ENCODE measurements around the gene SLC2A9.

Gene SLC2A9

DNA sequence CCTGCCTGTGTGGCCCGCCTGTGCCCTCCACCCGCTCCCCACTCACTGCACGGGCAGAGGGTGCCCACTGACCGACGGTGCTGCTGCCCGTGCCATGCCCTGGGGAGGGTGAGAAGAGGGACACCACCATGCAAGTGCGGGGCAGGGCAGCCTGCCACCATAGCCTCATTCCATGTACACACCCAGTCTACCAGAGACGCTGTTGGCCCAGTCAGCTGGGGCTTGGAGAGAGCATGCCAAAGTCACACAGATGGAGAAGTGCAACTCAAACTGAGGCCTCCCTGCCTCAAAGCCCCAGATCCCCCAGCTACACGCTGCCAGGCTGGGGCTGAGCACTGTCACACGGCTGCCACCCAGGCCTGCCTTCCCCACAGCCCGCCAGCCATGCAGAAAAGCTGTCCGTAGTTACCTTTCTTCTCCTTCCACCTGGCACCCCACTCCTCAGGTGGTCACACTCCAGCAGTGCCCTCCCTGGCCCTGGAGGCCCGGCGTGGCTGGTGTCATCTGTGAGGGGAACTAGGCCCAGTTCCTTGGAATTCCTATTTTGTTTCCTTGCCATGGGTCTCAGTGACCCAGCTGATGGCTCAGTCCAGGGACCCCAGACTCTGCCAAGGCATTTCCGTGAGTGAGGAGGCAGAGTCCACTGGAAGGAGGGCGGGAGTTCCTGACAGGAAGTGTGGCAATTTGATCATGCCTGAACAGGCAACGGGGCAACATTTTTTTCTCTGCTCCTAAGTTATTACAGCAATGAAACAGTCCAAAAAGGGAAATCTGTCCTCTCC lies at the start of gene SLC2A9:
Gene SLC2A9, minus strand, starts transcription at position 627 of the 782 bp plus-strand sequence. Its CDS starts 68 bp downstream, at position 559.
- DNase-seq, result no peak

DNA sequence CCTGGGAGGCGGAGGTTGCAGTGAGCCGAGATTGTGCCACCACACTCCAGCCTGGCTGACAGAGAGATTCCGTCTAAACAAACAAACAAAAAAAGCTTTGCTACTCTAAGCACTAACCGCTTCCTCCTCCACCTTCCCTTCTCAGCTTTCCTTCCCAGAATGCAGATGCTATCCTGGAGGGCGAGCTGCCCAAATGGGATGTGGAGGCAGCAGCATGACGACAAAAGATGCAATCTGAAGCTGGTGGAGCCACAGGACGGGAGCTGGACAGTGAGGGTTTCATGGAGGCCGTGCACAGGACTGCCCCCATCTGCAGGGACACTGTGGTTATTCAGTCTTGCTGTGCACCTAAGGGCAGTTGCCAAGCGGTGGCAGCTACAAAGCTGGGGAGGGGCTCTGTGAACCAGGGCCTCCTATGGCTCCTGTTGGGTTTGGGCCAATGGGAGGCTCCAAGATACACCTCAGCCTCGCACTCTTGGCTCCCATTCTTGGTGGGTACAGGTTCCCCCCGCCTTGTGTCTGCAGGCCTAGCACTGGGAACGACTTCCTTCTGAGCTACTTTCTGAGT lies 47.9 kb upstream of the SLC2A9 start:
- DNase-seq, result no peak

DNA sequence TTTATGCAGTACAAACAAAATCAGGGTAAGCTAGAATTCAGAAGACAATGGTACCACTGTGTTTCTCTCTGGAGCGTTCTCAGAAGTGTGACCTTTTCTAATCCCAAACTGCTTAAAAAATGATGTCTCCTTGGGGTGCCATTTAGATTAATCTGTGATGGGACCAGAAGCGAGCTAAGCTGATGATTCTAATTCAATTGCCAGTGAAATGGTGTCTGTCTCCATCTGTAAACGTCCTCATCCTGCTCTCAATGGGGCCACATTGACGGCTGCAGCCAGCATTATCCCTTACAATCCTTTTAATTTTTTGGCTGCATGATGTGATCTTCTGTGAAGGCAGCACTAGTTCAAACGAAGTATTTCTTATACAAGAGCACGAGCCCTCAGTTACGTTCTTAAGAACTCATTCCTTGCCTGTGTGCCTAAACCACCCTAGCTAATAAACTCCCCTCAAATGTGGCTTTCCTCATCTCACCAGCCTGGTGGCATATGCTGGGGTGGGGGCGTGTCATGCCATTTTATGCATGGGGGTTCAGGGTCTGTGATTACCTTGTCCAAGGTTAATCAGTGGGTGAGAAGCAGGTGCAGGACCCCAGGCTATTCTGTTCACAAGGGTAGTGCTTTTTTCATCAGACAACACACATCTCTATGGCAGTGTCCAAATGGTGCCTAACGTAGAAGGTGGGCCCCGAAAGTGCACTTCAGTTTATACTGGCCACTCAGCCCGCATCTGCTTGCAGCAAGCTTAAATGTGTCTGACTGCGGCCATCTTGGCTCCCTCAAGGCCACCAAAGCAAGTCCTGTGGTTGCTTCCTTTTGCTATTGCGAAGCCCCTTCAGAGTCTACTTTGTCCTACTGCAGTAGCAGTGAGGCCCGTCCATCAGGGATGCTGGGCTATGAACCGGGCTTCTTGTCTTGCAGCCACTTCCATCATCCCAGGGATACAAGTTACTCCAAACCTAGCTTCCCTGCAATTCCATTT lies 45.7 kb upstream of the SLC2A9 start:
- DNase-seq, result no peak

DNA sequence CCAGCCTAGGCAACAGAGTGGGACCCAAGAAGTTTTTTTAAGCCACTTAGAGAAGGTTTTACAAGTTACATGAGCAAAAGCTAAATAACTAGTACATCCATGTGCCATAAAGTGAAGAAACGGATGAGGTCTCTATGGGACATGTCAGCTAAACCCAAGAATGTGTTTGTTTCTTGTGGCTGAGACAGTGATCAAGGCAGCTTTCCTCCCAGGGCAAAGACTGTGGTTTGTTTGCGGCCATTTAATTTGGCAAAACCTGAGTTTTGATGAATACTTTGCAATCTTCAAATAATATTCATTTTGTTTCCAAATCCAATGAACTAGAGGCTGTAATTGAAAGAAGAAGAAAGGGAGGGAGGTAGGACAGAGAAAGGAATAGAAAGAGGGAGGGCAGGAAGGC lies 44.9 kb upstream of the SLC2A9 start:
- DNase-seq, result no peak

DNA sequence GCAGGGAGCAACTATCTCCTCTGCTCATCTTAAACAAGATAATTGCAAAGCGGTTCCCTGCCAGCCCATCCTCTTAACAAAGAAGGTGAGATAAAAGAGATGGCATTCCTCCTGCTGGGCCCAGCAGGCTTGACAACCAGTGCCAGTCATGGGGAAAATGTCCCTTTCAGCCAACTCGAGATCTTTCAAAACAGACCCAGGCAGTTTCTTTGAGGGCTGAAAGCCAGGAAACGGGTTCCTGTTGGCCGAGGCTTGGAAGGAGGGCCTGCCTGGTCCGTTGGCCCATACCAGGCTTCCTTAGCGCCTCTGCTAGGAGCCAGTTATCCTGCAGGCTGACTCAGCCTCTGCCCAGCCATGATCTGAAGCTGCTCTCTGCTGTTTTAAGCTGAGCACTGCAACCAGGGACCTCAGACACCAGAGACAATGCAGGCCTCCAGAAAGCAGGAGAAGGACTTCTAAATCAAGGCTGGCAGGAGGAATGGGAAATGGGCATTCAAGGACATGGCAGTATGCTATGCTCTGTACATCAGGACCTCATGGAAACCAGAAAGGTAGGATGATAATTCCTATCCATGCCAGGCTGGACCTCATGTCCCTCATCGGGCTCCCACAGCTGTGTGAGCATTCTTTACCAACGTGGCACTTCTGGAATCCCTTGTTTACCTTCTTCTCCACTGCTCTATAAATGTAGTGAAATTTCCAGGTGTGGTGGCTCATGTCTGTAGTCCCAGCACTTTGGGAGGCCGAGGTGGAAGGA lies 42.4 kb upstream of the SLC2A9 start:
- no peak for DNase-seq

DNA sequence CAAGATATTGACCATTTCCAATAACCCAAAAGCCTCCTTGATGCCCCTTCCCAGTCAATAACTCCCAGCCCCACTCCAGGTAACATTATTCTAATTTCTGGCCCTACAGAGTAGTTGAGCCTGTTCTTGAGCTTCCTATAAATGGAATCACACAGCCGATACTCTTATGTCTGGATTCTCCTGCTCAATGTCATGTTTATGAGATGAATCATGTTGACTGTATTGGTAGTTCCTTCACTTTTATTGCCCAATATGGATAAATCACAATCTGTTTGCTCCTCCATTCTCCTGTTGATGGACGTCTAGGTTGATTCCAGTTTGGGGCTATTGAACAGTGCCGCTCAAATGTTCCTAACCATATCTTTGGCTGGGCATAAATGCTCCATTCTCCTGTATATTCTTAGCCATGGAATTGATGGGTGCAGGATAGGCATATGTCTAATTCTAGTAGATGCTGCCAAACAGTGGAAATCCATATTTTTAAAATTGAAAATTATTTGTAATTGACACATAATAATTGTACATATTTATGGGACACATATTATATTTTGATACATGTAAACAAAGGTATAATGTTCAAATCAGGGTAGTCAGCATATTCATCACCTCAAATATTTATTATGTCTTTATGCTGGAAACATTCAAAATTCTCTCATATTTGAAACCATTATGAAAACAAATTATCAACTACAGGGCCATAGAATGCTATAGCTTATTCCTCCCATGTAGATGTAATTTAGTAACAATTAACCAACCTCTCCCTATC lies 40.5 kb upstream of the SLC2A9 start:
- no peak for DNase-seq

DNA sequence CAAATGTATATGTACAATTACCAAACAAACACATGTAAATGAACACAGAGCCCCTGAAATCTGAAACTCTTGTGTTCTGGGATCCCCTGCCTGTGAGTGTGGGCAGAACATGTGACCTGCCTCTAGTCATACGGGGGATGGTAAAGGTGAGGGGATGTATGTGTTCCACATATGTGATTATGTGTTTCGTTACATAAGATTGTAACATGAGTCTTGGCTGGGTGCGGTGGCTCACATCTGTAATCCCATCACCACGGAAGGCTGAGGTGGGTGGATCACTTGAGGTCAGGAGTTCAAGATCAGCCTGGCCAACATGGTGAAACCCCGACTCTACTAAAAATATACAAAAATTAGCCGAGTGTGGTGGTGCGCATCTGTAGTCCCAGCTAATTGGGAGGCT lies 37.1 kb upstream of the SLC2A9 start:
- no peak for DNase-seq

DNA sequence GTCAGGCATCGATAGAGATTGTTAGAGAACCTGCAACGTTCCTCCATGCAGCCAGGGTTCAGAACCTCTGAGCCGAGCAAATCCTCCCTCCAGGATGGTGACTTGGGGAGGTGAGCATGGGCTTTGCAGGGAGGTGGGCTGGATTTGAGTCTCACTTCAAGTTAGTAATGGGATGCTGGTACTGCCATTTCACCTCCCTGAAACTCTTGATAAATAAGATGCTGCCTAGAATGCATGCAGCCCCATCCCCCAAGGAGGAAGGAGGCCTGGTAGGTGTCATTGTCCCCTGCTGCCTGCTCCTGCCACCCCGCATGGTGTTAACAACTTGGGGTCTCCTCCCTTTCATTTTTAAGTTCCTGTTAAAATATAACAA lies 35.7 kb upstream of the SLC2A9 start:
- no peak for DNase-seq

DNA sequence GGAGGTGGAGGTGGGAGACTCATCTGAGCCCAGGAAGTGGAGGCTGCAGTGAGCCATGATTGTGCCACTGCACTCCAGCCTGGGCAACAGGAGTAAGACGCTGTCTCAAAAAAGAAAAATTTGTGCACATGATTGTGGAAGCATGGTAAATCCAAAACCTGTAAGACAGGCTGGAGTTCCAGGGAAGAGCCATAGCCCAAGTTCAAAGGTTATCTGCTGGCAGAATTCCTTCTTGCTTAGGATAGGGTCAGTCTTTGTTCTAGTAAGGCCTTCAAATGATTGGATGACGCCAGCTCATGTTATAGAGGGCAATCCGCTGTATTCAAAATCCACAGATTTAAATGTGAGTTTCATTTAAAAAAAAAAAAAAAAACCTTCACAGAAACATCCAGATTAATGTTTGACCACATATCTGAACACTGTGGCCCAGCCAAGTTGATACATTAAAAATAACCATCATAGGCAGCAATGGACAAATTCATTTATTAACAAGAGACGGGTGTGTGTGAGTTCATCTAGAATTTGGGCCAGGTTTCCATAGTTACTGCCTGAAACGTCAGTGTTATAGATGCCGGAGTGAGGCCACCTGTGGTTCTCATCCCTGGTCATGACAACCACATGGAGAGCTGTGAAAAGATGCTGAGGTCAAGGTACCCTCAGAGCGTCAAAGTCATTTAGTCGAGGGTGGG lies 35.2 kb upstream of the SLC2A9 start:
- no peak for DNase-seq

DNA sequence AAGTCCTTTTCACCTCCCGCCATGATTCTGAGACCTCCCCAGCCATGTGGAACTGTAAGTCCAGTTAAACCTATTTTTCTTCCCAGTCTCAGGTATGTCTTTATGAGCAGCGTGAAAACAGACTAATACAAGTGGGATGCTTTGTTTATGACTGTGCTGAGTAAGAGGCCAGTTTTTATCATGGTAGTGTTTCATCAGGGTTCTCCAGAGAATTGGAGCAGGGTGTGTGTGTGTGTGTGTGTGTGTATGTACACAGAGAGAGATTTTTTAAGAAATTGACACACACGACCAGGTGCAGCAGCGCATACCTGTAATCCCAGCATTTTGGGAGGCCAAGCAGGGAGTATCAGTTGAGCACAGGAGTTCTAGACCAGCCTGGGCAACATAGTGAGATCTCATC lies 34.6 kb upstream of the SLC2A9 start:
- no peak for DNase-seq

DNA sequence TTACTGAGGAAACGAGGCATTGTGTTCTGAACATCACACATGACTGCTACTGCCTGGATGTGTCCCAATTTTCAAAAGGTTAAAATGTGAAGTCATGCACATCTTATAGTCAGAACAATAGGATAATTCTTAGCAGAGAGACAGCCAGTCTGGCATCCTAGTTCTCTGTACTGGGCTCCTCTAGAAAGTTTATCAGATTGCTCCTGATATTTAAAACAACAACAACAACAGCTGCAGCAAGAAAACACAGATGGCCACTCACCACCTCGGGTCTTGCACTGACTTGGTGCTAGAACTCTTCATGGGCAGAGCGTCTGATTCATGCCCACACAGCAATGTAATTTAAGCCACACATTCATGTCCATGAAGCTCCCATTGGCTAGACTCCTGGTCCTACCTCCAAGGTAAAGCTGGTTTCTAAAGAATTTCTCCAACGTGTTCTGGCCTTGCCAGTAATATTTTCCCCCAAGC lies 33.3 kb upstream of the SLC2A9 start:
- DNase-seq, result no peak

DNA sequence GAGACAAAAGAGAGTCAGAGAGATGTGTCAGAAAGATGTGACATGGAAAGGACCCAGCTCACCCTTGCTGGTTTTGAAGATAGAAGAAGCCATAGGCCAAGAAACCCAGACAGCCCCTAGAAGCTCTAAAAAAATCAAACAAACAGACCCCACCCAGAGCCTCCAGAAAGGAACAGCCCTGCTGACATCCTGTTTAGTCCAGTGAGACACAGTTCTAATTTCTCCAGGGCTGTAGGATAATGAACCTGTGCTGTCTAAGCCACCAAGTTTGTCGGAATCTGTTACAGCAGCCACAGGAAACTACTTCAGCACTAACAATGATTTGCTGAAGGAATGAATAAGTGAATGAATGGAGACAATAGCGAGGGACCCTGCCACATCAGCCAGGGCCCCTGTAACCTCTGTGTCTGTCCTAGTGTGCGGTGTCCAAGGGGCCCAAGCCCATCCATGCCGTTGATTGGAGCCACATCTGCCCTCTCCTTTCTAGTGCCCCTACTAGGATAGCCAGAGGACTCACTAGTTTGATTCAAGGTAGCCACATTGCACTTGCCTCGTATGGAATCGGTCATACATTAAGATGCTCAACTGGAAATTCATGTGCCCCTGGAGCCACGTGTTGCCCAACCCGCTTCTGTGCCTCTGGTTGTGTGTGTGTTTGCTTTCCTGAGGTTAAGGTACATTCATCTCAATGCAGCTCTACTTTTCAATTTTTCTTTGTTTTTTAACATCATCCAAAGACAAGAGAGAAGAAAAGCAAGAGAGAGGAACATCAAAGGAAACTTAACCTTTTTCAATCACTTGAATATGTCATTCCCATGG lies 32.5 kb upstream of the SLC2A9 start:
- no peak for DNase-seq

DNA sequence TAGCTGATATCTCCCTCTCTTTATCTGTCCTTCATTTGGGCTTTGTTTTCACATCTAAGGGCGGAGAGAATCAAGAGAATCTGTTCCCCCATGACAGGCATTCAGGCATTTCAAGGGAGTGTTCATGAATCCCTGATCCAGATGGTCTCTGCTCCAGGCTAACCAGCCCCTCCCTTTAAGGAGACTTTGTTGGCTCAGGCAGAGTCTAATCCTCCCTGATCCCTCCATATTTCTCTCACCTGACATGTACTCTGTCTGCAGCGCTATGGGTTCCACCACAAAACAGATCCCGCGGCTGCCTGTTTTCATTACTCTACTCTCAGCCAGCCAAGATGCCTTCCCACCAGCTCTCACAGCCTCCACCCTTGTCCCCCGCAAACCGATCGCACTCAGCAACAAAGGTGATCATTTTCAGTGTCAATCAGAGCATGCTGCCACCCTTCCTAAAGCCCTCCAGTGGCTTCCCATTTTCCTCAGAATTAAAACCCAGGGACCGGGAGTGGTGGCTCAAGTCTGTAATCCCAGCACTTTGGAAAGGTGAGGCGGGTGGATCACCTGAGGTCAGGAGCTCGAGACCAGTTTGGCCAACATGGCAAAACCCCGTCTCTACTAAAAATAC lies 30.3 kb upstream of the SLC2A9 start:
- no peak for DNase-seq

DNA sequence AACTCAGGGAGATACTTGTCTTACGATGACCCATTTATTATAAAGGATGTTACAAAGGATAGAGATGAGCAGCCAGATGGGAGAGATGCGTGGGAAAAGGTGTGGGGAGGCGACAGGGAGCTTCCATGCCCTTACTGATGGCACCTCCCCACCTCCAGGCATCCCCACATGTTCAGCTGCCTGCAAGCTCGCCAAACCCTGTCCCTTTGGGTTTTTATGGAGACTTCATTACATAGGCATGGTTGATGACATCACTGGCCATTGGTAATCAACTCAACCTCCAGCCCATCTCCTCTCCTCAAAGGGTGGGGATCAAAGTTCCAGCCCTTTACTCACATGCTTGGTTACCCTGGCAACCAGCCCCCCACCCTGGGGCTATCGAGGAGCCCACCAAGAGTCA lies 29.4 kb upstream of the SLC2A9 start:
- DNase-seq, result no peak

DNA sequence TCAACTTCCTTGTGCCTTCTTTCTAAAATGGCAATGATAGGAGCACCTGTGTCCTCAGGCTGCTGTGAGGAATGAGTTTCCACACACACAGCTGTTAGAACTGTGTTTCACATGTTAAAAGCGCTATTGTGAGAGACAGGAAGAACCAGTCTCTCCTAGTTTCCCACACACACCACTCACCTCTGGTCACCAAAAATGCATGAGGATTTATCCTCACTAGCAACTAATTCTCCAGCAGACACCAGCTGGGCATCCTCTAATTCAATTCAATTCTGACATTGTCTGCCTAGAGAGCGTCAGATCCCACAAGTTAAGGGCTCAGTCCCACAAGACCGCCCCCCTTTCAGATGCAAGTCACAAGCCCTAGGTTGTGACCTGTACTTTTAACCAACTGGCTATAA lies 29.0 kb upstream of the SLC2A9 start:
- no peak for DNase-seq

DNA sequence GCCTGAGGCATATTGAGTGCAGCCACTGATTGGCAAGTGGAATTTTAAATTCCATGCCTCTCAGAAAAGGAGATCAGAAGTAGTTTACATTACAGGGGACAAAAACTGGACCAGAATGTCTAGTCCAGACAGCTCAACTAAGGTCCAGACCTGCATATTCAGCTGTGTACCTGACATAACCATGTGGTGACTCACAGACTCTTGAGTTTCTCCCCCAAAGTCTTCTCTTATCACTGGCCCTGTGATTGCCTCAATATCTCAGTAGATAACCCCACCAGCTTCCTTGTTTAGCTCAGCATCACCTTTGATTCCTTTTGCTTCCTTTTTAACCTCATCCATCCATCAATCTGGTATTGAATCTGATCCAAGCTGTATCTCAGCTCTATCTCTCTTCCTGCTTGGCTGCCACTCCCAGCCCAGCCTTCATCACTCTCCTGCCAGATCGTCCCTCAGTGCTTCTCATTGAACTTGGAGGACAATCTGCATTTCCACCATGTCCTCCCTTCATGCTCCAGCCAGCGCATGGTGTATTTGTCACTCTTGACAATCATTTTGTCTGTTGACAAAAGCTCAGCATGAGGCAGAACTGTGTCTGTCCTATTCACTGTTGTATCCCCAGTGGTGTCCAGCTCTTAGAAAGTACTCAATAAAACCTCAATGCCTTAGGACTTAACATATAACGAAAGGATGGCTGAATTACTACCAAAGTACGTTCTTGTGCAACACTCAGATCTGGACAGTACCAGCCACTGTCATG lies 27.8 kb upstream of the SLC2A9 start:
- no peak for DNase-seq

DNA sequence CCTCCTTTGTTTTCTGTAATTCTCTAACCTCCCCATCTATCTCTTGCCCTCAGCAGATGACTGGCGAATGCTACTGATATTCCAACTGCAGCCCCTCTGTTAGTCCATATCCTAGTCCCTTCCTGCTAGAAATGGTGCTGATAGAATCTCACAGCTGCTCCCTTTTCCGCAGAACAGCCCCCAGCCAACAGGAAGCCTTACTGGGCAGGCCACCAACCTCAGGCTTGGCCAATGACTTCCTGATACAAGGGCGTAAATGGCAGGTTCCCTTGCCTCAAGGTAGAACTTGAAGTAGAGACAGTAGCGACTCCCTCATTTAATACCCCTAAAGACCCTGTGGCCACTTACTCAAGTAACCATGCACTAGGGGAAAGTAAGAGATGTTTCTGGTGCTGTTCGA lies 26.7 kb upstream of the SLC2A9 start:
- no peak for DNase-seq

DNA sequence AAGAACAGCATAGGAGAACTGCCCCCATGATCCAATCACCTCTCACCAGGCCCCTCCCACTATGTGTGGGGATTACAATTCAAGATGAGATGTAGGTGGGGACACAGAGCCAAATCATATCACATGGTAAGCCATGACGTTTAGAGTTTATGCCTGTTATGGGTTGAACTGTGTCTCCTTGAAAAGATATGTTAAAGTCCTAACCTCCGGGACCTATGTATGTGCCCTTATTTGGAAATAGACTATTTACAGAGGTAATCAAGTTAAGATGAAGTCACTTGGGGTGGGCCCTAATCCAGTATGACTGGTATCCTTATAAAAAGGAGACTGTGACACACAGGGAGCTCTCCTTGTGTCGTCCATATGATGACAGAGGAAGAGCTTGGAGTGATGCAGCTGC lies 25.2 kb upstream of the SLC2A9 start:
- no peak for DNase-seq

DNA sequence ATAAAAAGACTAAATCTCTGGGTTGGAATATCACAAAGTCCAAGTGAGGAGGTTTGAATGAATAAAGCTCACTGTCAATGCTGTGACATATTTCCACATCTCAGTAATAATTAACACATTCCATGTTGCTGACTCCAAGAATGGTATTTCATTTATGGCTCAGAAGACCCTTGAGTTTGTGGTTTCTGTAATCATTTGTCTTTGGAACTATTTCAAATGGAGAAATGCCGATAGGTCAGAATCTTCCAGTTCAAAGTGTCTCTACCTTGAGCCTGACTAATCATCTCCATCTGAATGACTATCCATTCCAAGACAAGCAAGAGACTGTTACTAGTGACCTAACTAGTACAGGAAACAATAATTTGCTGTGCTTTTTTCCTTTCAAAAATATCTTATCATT lies 24.2 kb upstream of the SLC2A9 start:
- no peak for DNase-seq
